Measurements from ENCODE around the gene UPF3A.
"Not testable (repeated sequence)": the region's sequence is repeated elsewhere in the genome, so short reads cannot be mapped to it uniquely, and the experiment has no call there.

UPF3A gene

GRCh38 chr13:114339857-114340534 is 58.6 kb downstream of the UPF3A start:
- DNase-seq = no peak

DNA sequence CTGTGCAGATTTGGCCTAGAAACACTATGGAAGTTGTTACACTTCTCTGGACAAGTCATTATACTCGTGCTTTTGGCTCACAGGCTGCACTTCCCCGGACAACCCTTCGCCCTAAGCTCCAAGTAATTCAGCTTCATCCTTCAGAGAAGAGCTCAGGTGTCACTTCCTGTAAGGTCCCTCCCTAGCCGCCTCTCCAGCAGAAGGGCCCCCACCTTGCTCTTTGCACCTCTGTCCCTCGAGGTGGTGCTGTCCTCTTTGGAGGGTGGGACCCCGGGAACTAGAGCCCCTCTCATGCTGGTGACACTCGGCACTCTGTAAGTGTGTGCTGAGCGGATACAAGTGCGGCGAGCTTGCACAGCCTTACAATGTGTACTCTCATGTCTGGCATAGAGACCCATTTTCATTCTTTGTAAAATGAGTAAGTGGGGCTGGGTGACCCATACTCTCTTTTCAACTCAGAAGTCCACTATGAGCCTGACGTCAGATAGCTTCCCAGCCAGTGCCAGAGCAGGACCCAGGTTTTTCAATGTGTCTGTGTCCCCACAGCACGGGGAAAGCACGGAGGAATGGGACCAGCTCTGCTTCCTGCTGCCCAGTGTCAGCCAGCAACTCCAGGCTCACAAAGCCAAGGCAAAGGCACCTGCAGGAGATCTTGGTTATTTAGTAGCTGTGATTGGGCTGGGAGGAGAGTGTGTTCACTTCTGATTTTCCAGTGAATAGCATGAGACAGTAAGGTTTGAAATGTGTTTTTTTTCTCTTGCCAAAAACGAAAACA is 59.8 kb downstream of the UPF3A start:
- DNase-seq = no peak

DNA sequence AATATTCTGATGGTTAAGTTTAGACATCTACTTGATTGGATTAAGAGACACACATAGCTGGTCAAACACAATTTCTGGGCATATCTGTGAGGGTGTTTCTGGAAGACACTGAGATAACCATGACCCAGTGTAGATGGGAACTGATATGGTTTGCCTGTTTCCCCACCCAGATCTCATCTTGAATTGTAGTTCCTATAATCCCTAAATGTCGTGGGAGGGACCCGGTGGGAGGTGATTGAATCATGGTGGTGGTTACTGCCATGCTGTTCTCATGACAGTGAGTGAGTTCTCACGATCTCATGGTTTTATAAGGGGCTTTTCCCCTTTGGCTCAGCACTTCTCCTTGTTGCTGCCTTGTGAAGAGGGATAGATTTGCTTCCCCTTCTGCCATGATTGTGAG is 65.9 kb downstream of the UPF3A start:
- not testable (repeated sequence) for DNase-seq

DNA sequence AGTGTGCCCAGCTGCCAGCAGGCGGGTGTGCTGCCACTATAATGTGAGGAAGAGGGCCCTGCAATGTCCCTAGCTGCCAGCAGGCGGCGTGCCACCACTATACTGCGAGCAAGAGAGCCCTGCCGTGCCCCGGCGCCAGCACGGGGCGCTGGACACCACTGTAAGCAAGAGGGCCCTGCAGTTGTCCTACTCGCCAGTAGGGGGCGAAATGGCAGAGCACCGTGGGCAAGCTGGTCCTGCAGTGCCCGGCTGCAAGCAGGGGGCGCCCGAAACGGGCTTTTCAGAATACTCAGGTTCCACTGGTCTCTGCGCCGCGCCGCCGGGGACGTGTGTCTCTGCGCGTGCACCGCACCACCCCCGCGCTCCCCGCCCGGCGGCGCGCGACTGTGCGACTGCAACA is 71.4 kb downstream of the UPF3A start:
- not testable (repeated sequence) for DNase-seq

GRCh38 chr13:114353382-114353781 is 72.0 kb downstream of the UPF3A start:
- not testable (repeated sequence) for DNase-seq
